HepG2 (cell line): Measurements from ENCODE around the gene SLIRP. TPM values are rescaled to one million over a fixed set of nuclear protein-coding genes. Genes with fewer than 3 reads are reported as not detected.

Source experiments
- DRAP1 ChIP-seq: IDR thresholded peaks from 2 replicates; pipeline ENCODE4 v1.6.1; 2016; ENCODE audit warnings: missing genetic modification reagents, missing compliant biosample characterization
- EHMT2 ChIP-seq: fragments of 200-600 bp; sonication (generic); IDR thresholded peaks from 2 replicates; pipeline ENCODE4 v1.7.0; 2017; ENCODE audit warnings: antibody characterized with exemption, low read depth, low read length, borderline replicate concordance
- FOXA3 ChIP-seq: IDR thresholded peaks from 2 replicates; pipeline ENCODE4 v1.6.1; 2016; ENCODE audit warnings: missing genetic modification reagents, missing compliant biosample characterization
- HINFP ChIP-seq: sonication (generic); formaldehyde crosslinking; IDR thresholded peaks from 2 replicates; pipeline ENCODE4 v1.4.0; 2020; ENCODE audit warnings: low read depth, mild to moderate bottlenecking, missing genetic modification reagents
- MXD3 ChIP-seq: IDR thresholded peaks from 2 replicates; pipeline ENCODE4 v1.6.1; 2016; ENCODE audit warnings: mild to moderate bottlenecking, missing biosample characterization, missing genetic modification reagents
- MZF1 ChIP-seq: sonication (generic); formaldehyde crosslinking; IDR thresholded peaks from 2 replicates; pipeline ENCODE4 v1.8.1; 2023; ENCODE audit warnings: mild to moderate bottlenecking, missing genetic modification reagents, borderline replicate concordance
- NR2F1 ChIP-seq, 2 experiments: fragments of 450-650 bp in 1 of 2; formaldehyde crosslinking in 1 of 2; IDR thresholded peaks; 2 replicates each; pipeline versions ENCODE4 v1.5.0 to v1.6.1; 2016 to 2020; ENCODE audit warnings: mild to moderate bottlenecking in 1 of 2, missing compliant biosample characterization in 1 of 2, missing genetic modification reagents in 1 of 2, moderate library complexity in 1 of 2
- PCBP1 ChIP-seq: fragments of 200-400 bp; formaldehyde crosslinking; IDR thresholded peaks from 2 replicates; pipeline ENCODE4 v1.6.1; 2017; ENCODE audit warnings: mild to moderate bottlenecking, low read depth, low read length, borderline replicate concordance
- POLR2A ChIP-seq, 2 experiments: IDR thresholded peaks; 2 replicates each; pipeline ENCODE4 v1.6.1; 2011; ENCODE audit warnings: low read depth in 2 of 2, low read length in 2 of 2, mild to moderate bottlenecking in 1 of 2, moderate library complexity in 1 of 2; ENCODE audit not compliant: insufficient read depth in 1 of 2
- RXRB ChIP-seq: IDR thresholded peaks from 2 replicates; pipeline ENCODE4 v1.6.1; 2016; ENCODE audit warnings: borderline replicate concordance, missing genetic modification reagents, missing compliant biosample characterization
- THAP7 ChIP-seq: sonication (generic); formaldehyde crosslinking; IDR thresholded peaks from 2 replicates; pipeline ENCODE4 v1.8.1; 2023; ENCODE audit warnings: mild to moderate bottlenecking, missing genetic modification reagents
- XBP1 ChIP-seq: sonication (generic); formaldehyde crosslinking; IDR thresholded peaks from 2 replicates; pipeline ENCODE4 v1.5.0; 2020; ENCODE audit warnings: missing genetic modification reagents
- ZNF124 ChIP-seq: sonication (generic); formaldehyde crosslinking; IDR thresholded peaks from 2 replicates; pipeline ENCODE4 v1.4.0; 2020; ENCODE audit warnings: missing genetic modification reagents
- ZNF318 ChIP-seq: sonication (generic); formaldehyde crosslinking; IDR thresholded peaks from 2 replicates; pipeline ENCODE4 v1.4.0; 2020; ENCODE audit warnings: mild to moderate bottlenecking, missing genetic modification reagents
- ZNF446 ChIP-seq: sonication (generic); formaldehyde crosslinking; IDR thresholded peaks from 2 replicates; pipeline ENCODE4 v1.5.0; 2020; ENCODE audit warnings: mild to moderate bottlenecking, missing genetic modification reagents
- ZNF557 ChIP-seq: sonication (generic); formaldehyde crosslinking; IDR thresholded peaks from 2 replicates; pipeline ENCODE4 v1.4.0; 2020; ENCODE audit warnings: missing genetic modification reagents
- ZNF563 ChIP-seq: sonication (generic); formaldehyde crosslinking; IDR thresholded peaks from 2 replicates; pipeline ENCODE4 v1.8.0; 2022; ENCODE audit warnings: mild to moderate bottlenecking, moderate library complexity, missing genetic modification reagents
- polyA plus RNA-seq, 8 experiments: library from polyadenylated mRNA; depleted of rRNA in 3 of 8; stranded (reverse) in 7 of 8; unstranded in 1 of 8; fragments of >200 nt; fragmentation: Illumina TruSeq in 4 of 8; extraction: Trizol in 4 of 8; gene quantifications; 2 replicates each; pipeline versions ENCODE4 v1.2.1 to v1.2.3, GENCODE V29; 2011 to 2016; ENCODE audit warnings: low read depth in 4 of 8, missing spikeins in 1 of 8, mixed read lengths in 1 of 8; ENCODE audit not compliant: insufficient read depth in 1 of 8
- total RNA-seq, 5 experiments: library from RNA; depleted of rRNA; stranded (reverse); fragments of >200 nt; fragmentation: Illumina TruSeq; extraction: Trizol; gene quantifications; 2 replicates each; pipeline ENCODE4 v1.2.3, GENCODE V29; 2016; ENCODE audit warnings: low read depth in 1 of 5

The SLIRP gene
- total and polyA plus RNA-seq, 2 of the 13 experiments (the other 11 are each of a cell fraction or from before 2014, with no cell fraction given) = 281 to 548 TPM

- TF ChIP-seq ZNF563 = 0 out of 2 replicates have a peak, but pooled peaks have one; percentile 11
- TF ChIP-seq RXRB (CRISPR knock-in tag) = peak; percentile 78; the same call in 1 of the 2 replicates
- no peak for TF ChIP-seq ZNF318
- TF ChIP-seq MZF1 = no peak
- TF ChIP-seq HINFP (CRISPR knock-in tag) = no peak
- TF ChIP-seq DRAP1 = peak; percentile 49; the same call in 1 of the 2 replicates
- peak; percentile 39; the same call in 1 of the 2 replicates for TF ChIP-seq FOXA3 (CRISPR knock-in tag)
- peak; percentile 64 for TF ChIP-seq MXD3 (CRISPR knock-in tag)
- no peak for TF ChIP-seq EHMT2
- 0 out of 2 replicates have a peak, but pooled peaks have one; percentile 23 for TF ChIP-seq ZNF124
- TF ChIP-seq THAP7 (CRISPR knock-in tag) = 0 out of 2 replicates have a peak, but pooled peaks have one; percentile 55
- TF ChIP-seq ZNF557 = 0 out of 2 replicates have a peak, but pooled peaks have one; percentile 18
- TF ChIP-seq ZNF446 (CRISPR knock-in tag) = peak; percentile 25; the same call in 1 of the 2 replicates
- peak; percentile 91 to 93 for TF ChIP-seq POLR2A (IDR thresholded peaks at IDR 0.05; ENCODE audit: insufficient read depth in 1 of 2, low read depth in 2 of 2, low read length in 2 of 2)
- TF ChIP-seq PCBP1 = 0 out of 2 replicates have a peak, but pooled peaks have one; percentile 67
- TF ChIP-seq XBP1 (CRISPR knock-in tag) = no peak
- peak in 1 of 2 experiments; percentile 26; a peak in 2 of 4 replicates for TF ChIP-seq NR2F1 (CRISPR knock-in tag; IDR thresholded peaks at IDR 0.05)
These were observed at the start of gene SLIRP, which contains the start of gene ALKBH1 (continued) for GRCh38 chr14:77707724-77708408.
